GM20000 (cell line): ENCODE results near the gene ARHGAP24.
"Not testable (repeated sequence)": the region's sequence is repeated elsewhere in the genome, so short reads cannot be mapped to it uniquely, and the experiment has no call there.

ENCODE experiments used
- DNase-seq: peaks from one replicate; pipeline ENCODE4 v3.0.0; 2012; ENCODE audit warnings: low spot score
- CTCF ChIP-seq: IDR thresholded peaks from 2 replicates; pipeline ENCODE4 v1.5.1; 2012; ENCODE audit warnings: mild to moderate bottlenecking, control low read depth; ENCODE audit errors: extremely low read depth, missing control alignments

Gene ARHGAP24

GRCh38 chr4:85509882-85510631 lies 35.1 kb downstream of the ARHGAP24 start:
- DNase-seq = no peak
- no peak for TF ChIP-seq CTCF

DNA sequence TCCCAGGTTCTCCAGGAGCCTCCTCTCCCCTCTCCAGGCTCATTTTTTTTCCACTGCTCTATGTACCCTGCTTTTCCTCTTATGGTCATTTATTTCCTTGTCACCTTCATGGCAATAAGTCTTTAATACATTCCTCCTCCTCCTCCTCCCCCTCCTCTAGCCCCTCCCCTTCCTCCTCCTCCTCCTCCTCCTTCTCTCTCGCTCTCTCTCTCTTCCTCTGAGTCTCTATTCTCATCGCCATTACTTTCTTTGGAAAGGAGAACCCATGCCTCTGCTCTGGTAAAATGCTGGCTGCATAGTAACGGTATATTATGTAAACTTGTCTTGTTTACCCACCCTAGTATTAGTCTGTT lies 35.7 kb downstream of the ARHGAP24 start:
- no peak for TF ChIP-seq CTCF
- no peak for DNase-seq

GRCh38 chr4:85512446-85513205 lies 37.7 kb downstream of the ARHGAP24 start:
- DNase-seq = no peak
- TF ChIP-seq CTCF = no peak

DNA sequence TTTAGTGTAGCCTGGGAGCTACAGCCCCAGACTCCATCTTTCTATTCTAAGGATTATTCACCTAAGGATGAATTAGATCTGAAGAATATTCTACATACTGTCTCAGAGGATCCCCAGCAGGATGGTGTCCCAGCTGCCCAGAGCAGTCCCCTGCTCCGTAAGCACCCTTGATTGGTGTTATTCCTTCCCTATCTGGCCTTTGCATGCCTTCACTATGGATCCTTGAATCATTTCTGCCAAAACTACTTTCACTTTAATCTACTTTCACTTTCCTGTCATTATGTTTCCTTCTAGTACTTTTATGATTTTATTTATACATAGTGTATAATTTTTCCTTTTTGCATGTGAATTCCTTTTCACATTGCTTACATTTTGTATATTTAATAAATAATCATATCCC lies 39.2 kb downstream of the ARHGAP24 start:
- DNase-seq = no peak
- no peak for TF ChIP-seq CTCF

- no peak for DNase-seq
- no peak for TF ChIP-seq CTCF
These were observed 39.8 kb downstream of the ARHGAP24 start for GRCh38 chr4:85514783-85515182.

DNA sequence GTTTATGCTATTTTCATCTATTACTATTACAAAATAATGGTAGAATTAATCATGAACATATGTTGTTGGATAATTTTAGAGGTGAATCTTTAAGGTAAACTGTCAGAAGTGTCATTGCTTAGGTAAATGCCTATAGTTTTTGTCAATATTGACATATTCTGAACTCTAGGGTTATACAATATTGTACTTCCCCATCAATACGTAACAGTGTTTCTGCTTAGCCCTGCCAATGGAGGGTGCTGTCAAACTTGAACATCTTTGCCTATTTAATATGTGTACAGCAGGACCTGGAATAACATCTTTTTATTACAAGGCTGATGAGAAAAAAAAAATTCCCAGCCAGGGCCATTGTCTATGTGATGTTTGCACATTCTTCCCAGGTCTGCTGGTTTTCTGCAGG lies 40.8 kb downstream of the ARHGAP24 start:
- DNase-seq = no peak
- TF ChIP-seq CTCF = no peak

DNA sequence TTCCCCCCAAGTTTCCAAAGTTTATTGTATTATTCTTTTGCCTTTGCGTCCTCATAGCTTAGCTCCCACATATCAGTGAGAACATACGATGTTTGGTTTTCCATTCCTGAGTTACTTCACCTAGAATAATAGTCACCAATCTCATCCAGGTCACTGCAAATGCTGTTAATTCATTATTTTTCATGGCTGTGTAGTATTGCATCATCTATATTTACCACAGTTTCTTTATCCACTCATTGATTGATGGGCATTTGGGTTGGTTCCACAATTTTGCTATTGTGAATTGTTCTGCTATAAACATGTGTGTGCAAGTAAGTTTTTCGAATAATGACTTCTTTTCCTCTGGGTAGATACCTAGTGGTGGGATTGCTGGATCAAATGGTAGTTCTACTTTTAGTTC lies 43.6 kb downstream of the ARHGAP24 start:
- DNase-seq = not testable (repeated sequence)
